T-cell (primary cell): ENCODE results near the gene SNX13. TPM values are rescaled to one million over a fixed set of nuclear protein-coding genes. Genes with fewer than 3 reads are reported as not detected.

Experiments
- ATAC-seq, 4 experiments: fragments of 200-7000 bp in 3 of 4; fragments of 150-1000 bp in 1 of 4; cut with Tn5 transposase; replicated peaks in 1 of 4; 1 replicate in 3 of 4; 2 replicates in 1 of 4; pipeline ENCODE4 v1.10.0; 2021; ENCODE audit warnings: moderate library complexity in 3 of 4, mild to moderate bottlenecking in 2 of 4, moderate number of reproducible peaks in 1 of 4
- CTCF ChIA-PET, 2 donors: fragments of 300-600 bp; sonication (Branson Sonifier 250); formaldehyde crosslinking; loops; one replicate each; lab custom pipeline; 2022; ENCODE audit warnings: antibody characterized with exemption in 2 of 2; lab: Charles Lee
- POLR2A ChIA-PET, 2 donors: fragments of 300-600 bp; sonication (Branson Sonifier 250); formaldehyde crosslinking; loops; one replicate each; lab custom pipeline; 2022; ENCODE audit warnings: antibody characterized with exemption in 2 of 2; lab: Charles Lee
- DNase-seq, 35 experiments: peaks; one replicate each; pipeline versions ENCODE4 v3.0.0 to v3.0.0-alpha.2; 2013 to 2023
- H3K27ac ChIP-seq: one replicate; pipeline ENCODE4 v1.5.1; 2013; ENCODE audit warnings: low read length
- H3K27me3 ChIP-seq, 2 experiments: replicated peaks in 1 of 2; 1 replicate in 1 of 2; 2 replicates in 1 of 2; pipeline versions ENCODE4 v1.6.1 to v1.7.0; 2013; ENCODE audit warnings: low read length in 1 of 2, mixed read lengths in 1 of 2; ENCODE audit not compliant: control insufficient read depth in 2 of 2, insufficient read depth in 2 of 2; ENCODE audit errors: extremely low read depth in 1 of 2
- H3K36me3 ChIP-seq, 2 donors: 1 replicate in 1 of 2; 2 replicates in 1 of 2; pipeline versions ENCODE4 v1.6.1 to v1.7.0; 2013; ENCODE audit warnings: low read length in 1 of 2; ENCODE audit not compliant: control insufficient read depth in 2 of 2, insufficient read depth in 1 of 2; ENCODE audit errors: extremely low read depth in 1 of 2
- H3K4me1 ChIP-seq, 2 experiments: 1 replicate in 1 of 2; 2 replicates in 1 of 2; pipeline versions ENCODE4 v1.6.1 to v1.7.0; 2013; ENCODE audit warnings: low read length in 2 of 2, mixed read lengths in 1 of 2; ENCODE audit not compliant: insufficient read depth in 2 of 2, control insufficient read depth in 1 of 2; ENCODE audit errors: extremely low read depth in 1 of 2
- H3K4me3 ChIP-seq, 2 donors: 1 replicate in 1 of 2; 2 replicates in 1 of 2; pipeline versions ENCODE4 v1.5.1 to v1.7.0; 2013; ENCODE audit warnings: mild to moderate bottlenecking in 2 of 2, low read length in 1 of 2, moderate library complexity in 1 of 2; ENCODE audit not compliant: control insufficient read depth in 1 of 2; ENCODE audit errors: extremely low read depth in 1 of 2
- H3K9me3 ChIP-seq: 2 replicates; pipeline ENCODE4 v1.7.0; 2013
- H3K27ac Mint-ChIP-seq, 2 donors: one replicate each; pipeline ENCODE4 v1.8.0; 2020 to 2021; ENCODE audit warnings: mild to moderate bottlenecking in 2 of 2, mixed read lengths in 2 of 2
- H3K27me3 Mint-ChIP-seq, 2 donors: one replicate each; pipeline ENCODE4 v1.8.0; 2021 to 2022; ENCODE audit warnings: mixed read lengths in 2 of 2
- H3K36me3 Mint-ChIP-seq: one replicate; pipeline ENCODE4 v1.8.0; 2021; ENCODE audit warnings: mixed read lengths
- H3K4me1 Mint-ChIP-seq, 3 donors: one replicate each; pipeline ENCODE4 v1.8.0; 2020 to 2022; ENCODE audit warnings: mixed read lengths in 3 of 3, mild to moderate bottlenecking in 1 of 3
- H3K4me3 Mint-ChIP-seq, 3 donors: one replicate each; pipeline ENCODE4 v1.8.0; 2020 to 2022; ENCODE audit warnings: mild to moderate bottlenecking in 3 of 3, mixed read lengths in 3 of 3, moderate library complexity in 3 of 3
- H3K9me3 Mint-ChIP-seq, 3 donors: one replicate each; pipeline ENCODE4 v1.8.0; 2020 to 2022; ENCODE audit warnings: mixed read lengths in 3 of 3
- WGBS: methylation state at CpG from one replicate; pipeline ENCODE4 v1.1.5; 2013; ENCODE audit warnings: missing lambda C conversion rate; ENCODE audit not compliant: insufficient coverage; 5-methylcytosine and 5-hydroxymethylcytosine counted together
- total RNA-seq, 35 experiments: library from RNA in 6 of 35; stranded (reverse) in 6 of 35; fragments of 120-200 nt in 1 of 35; gene quantifications; one replicate each; pipeline versions ENCODE4 v1.2.1 to v1.2.4 and lab custom pipeline; 2013 to 2026

Gene SNX13
- total RNA-seq, 5 donors from 2014 or later (not counting 1 experiment from before 2014, with no cell fraction given): 29.4 to 34.1 (median 33.1) TPM

GRCh38 chr7:17879075-17879661 lies 61.1 kb downstream of the SNX13 start:
- DNase-seq (no peak), ATAC-seq (no peak)
- peaks cover 53% of the 10 kb centered on the region for H3K36me3 Mint-ChIP-seq
- Histone ChIP-seq H3K27me3 (no peaks in the 10 kb centered on the region), H3K4me3 (no peak overlapping the region), H3K9me3 (no peaks in the 10 kb centered on the region), H3K27ac (no peak overlapping the region), H3K36me3 (peaks cover 0 to 29% of the 10 kb centered on the region in 2 donors), H3K4me1 (no peaks in the 10 kb centered on the region)
- CTCF ChIA-PET: interaction anchor here in 1 of 2 donors (0.6 kb wide), 1 partner anchor 896 kb away, joined by 3 read pairs; no protein-coding TSS in a partner anchor
- H3K27ac Mint-ChIP-seq: no peak overlapping the region
- POLR2A ChIA-PET: interaction anchor here in 1 of 2 donors (0.7 kb wide), 1 partner anchor 47 kb away, joined by 3 read pairs; no protein-coding TSS in a partner anchor
- H3K9me3 Mint-ChIP-seq: no peaks in the 10 kb centered on the region
- peaks cover 0 to 9% (median 0%) of the 10 kb centered on the region in 3 donors for H3K4me1 Mint-ChIP-seq
- WGBS: no CpG with 5 or more reads among the region's 2 CpGs
- no peak overlapping the region for H3K4me3 Mint-ChIP-seq
- no peaks in the 10 kb centered on the region for H3K27me3 Mint-ChIP-seq

- no peak overlapping the region for H3K27ac Mint-ChIP-seq
- Histone ChIP-seq H3K36me3 (peaks cover 0 to 27% of the 10 kb centered on the region in 2 donors), H3K4me1 (no peaks in the 10 kb centered on the region), H3K27ac (no peak overlapping the region), H3K4me3 (no peak overlapping the region), H3K27me3 (no peaks in the 10 kb centered on the region), H3K9me3 (no peaks in the 10 kb centered on the region)
- ChIA-PET CTCF (interaction anchor here in 1 of 2 donors (0.5 kb wide), 1 partner anchor 1255 kb away, joined by 3 read pairs; no protein-coding TSS in a partner anchor), POLR2A (interaction anchor here in 1 of 2 donors (0.6 to 0.7 kb wide), 2 partner anchors 48 to 133 kb away, joined by 3 read pairs; no protein-coding TSS in a partner anchor)
- ATAC-seq (no peak), DNase-seq (no peak)
- 83% methylated on average over 1 of the region's 1 CpG for WGBS
- no peaks in the 10 kb centered on the region for H3K27me3 Mint-ChIP-seq
- H3K4me1 Mint-ChIP-seq: peaks cover 0 to 9% (median 0%) of the 10 kb centered on the region in 3 donors
- H3K36me3 Mint-ChIP-seq: peaks cover 57% of the 10 kb centered on the region
- no peak overlapping the region for H3K4me3 Mint-ChIP-seq
- H3K9me3 Mint-ChIP-seq: no peaks in the 10 kb centered on the region
Measured at GRCh38 chr7:17878627-17879026, 61.7 kb downstream of the SNX13 start.

GRCh38 chr7:17871815-17872533 lies 68.3 kb downstream of the SNX13 start:
- 46% methylated on average over 4 of the region's 8 CpGs for WGBS
- CTCF ChIA-PET: interaction anchor here in 1 of 2 donors (0.5 kb wide), 1 partner anchor 889 kb away, joined by 5 read pairs; no protein-coding TSS in a partner anchor

GRCh38 chr7:17870406-17870805 lies 69.9 kb downstream of the SNX13 start:
- CTCF ChIA-PET: no interaction called here

More at GRCh38 chr7:17871815-17872533, 68.3 kb downstream of the SNX13 start:
- Histone ChIP-seq H3K27me3 (no peaks in the 10 kb centered on the region), H3K27ac (no peak overlapping the region), H3K36me3 (peaks cover 0 to 40% of the 10 kb centered on the region in 2 donors), H3K4me3 (no peak overlapping the region), H3K9me3 (peaks cover 3% of the 10 kb centered on the region), H3K4me1 (no peaks in the 10 kb centered on the region)
- no peaks in the 10 kb centered on the region for H3K4me1 Mint-ChIP-seq
- POLR2A ChIA-PET: no interaction called here
- H3K4me3 Mint-ChIP-seq: no peak overlapping the region
- H3K9me3 Mint-ChIP-seq: no peaks in the 10 kb centered on the region
- no peak for DNase-seq
- ATAC-seq: no peak
- H3K36me3 Mint-ChIP-seq: peaks cover 74% of the 10 kb centered on the region
- H3K27me3 Mint-ChIP-seq: no peaks in the 10 kb centered on the region
- no peak overlapping the region for H3K27ac Mint-ChIP-seq

GRCh38 chr7:17863809-17864143 lies 76.5 kb downstream of the SNX13 start:
- Histone ChIP-seq H3K27ac (no peak overlapping the region), H3K36me3 (peaks cover 0 to 41% of the 10 kb centered on the region in 2 donors), H3K9me3 (peaks cover 5% of the 10 kb centered on the region), H3K27me3 (no peaks in the 10 kb centered on the region), H3K4me1 (peaks cover 0 to 3% of the 10 kb centered on the region in 2 experiments), H3K4me3 (no peak overlapping the region)
- ChIA-PET CTCF (no interaction called here), POLR2A (no interaction called here)
- Mint-ChIP-seq H3K9me3 (peaks cover 4 to 9% (median 6%) of the 10 kb centered on the region in 3 donors), H3K27me3 (no peaks in the 10 kb centered on the region), H3K4me1 (peaks cover 3 to 17% (median 16%) of the 10 kb centered on the region in 3 donors), H3K27ac (no peak overlapping the region), H3K36me3 (peaks cover 74% of the 10 kb centered on the region), H3K4me3 (no peak overlapping the region)
- DNase-seq (no peak), ATAC-seq (no peak)

More at GRCh38 chr7:17870406-17870805, 69.9 kb downstream of the SNX13 start:
- WGBS: no CpG with 5 or more reads among the region's 2 CpGs
- Histone ChIP-seq H3K27ac (no peak overlapping the region), H3K4me1 (no peaks in the 10 kb centered on the region), H3K4me3 (no peak overlapping the region), H3K27me3 (no peaks in the 10 kb centered on the region), H3K36me3 (peaks cover 0 to 43% of the 10 kb centered on the region in 2 donors), H3K9me3 (peaks cover 5% of the 10 kb centered on the region)
- Mint-ChIP-seq H3K9me3 (peaks cover 3 to 8% (median 4%) of the 10 kb centered on the region in 3 donors), H3K27ac (no peak overlapping the region), H3K4me1 (no peaks in the 10 kb centered on the region), H3K4me3 (no peak overlapping the region), H3K27me3 (no peaks in the 10 kb centered on the region), H3K36me3 (peaks cover 82% of the 10 kb centered on the region)
- DNase-seq (no peak), ATAC-seq (no peak)
- POLR2A ChIA-PET: no interaction called here

- DNase-seq: no peak
- H3K27me3 ChIP-seq: no peaks in the 10 kb centered on the region
- Mint-ChIP-seq H3K9me3 (peaks cover 4 to 9% (median 6%) of the 10 kb centered on the region in 3 donors), H3K27me3 (no peaks in the 10 kb centered on the region), H3K27ac (no peak overlapping the region), H3K4me3 (no peak overlapping the region), H3K4me1 (peaks cover 5 to 17% (median 16%) of the 10 kb centered on the region in 3 donors), H3K36me3 (peaks cover 69% of the 10 kb centered on the region)
- peaks cover 0 to 41% of the 10 kb centered on the region in 2 donors for H3K36me3 ChIP-seq
- no peak for ATAC-seq
- CTCF ChIA-PET: no interaction called here
- H3K9me3 ChIP-seq: peaks cover 5% of the 10 kb centered on the region
- H3K4me3 ChIP-seq: no peak overlapping the region
- 100% methylated on average over 3 of the region's 7 CpGs for WGBS
- H3K27ac ChIP-seq: no peak overlapping the region
- H3K4me1 ChIP-seq: peaks cover 0 to 3% of the 10 kb centered on the region in 2 experiments
- POLR2A ChIA-PET: no interaction called here
Measured at GRCh38 chr7:17863095-17863808, 77.0 kb downstream of the SNX13 start.
